HepG2 (cell line): ENCODE data around the gene PXK. TPM values are rescaled to one million over a fixed set of nuclear protein-coding genes. Genes with fewer than 3 reads are reported as not detected.

Experiments
- ATF1 ChIP-seq: IDR thresholded peaks from 2 replicates; pipeline ENCODE4 v1.6.1; 2016; ENCODE audit warnings: mild to moderate bottlenecking, control low read depth
- GTF2F1 ChIP-seq: fragments of 150-350 bp; IDR thresholded peaks from 2 replicates; pipeline ENCODE4 v1.6.1; 2014; ENCODE audit warnings: low read length
- HNF1B ChIP-seq: sonication (generic); formaldehyde crosslinking; IDR thresholded peaks from 2 replicates; pipeline ENCODE4 v1.5.1; 2020; ENCODE audit warnings: mild to moderate bottlenecking, moderate library complexity, missing genetic modification reagents
- LCORL ChIP-seq, 2 experiments: fragments of 450-650 bp in 1 of 2; sonication (generic) in 1 of 2; formaldehyde crosslinking in 1 of 2; IDR thresholded peaks; 2 replicates each; pipeline versions ENCODE4 v1.5.0 to v1.6.1; 2017 to 2020; ENCODE audit warnings: antibody characterized with exemption in 1 of 2, missing genetic modification reagents in 1 of 2
- MEIS2 ChIP-seq: sonication (generic); formaldehyde crosslinking; IDR thresholded peaks from 2 replicates; pipeline ENCODE4 v1.9.0; 2021; ENCODE audit warnings: mild to moderate bottlenecking, missing genetic modification reagents
- NFIC ChIP-seq: IDR thresholded peaks from 2 replicates; pipeline ENCODE4 v1.6.1; 2012; ENCODE audit warnings: mild to moderate bottlenecking, low read length, inconsistent platforms
- PATZ1 ChIP-seq: sonication (generic); formaldehyde crosslinking; IDR thresholded peaks from 2 replicates; pipeline ENCODE4 v1.4.0; 2020; ENCODE audit warnings: missing genetic modification reagents
- PRDM15 ChIP-seq: sonication (generic); formaldehyde crosslinking; IDR thresholded peaks from 2 replicates; pipeline ENCODE4 v1.4.0; 2020; ENCODE audit warnings: missing genetic modification reagents
- RCOR2 ChIP-seq: IDR thresholded peaks from 2 replicates; pipeline ENCODE4 v1.6.1; 2016; ENCODE audit warnings: missing biosample characterization, missing genetic modification reagents
- TGIF2 ChIP-seq: IDR thresholded peaks from 2 replicates; pipeline ENCODE4 v1.6.1; 2016; ENCODE audit warnings: control low read depth, missing compliant biosample characterization
- ZNF253 ChIP-seq: sonication (generic); formaldehyde crosslinking; IDR thresholded peaks from 2 replicates; pipeline ENCODE4 v1.8.0; 2022; ENCODE audit warnings: mild to moderate bottlenecking, missing genetic modification reagents, borderline replicate concordance
- ZNF281 ChIP-seq: sonication (generic); formaldehyde crosslinking; IDR thresholded peaks from 2 replicates; pipeline ENCODE4 v1.4.0; 2020; ENCODE audit warnings: missing genetic modification reagents, borderline replicate concordance
- ZNF510 ChIP-seq: sonication (generic); formaldehyde crosslinking; IDR thresholded peaks from 2 replicates; pipeline ENCODE4 v1.4.0; 2020; ENCODE audit warnings: low read depth, mild to moderate bottlenecking, missing genetic modification reagents
- polyA plus RNA-seq, 8 experiments: library from polyadenylated mRNA; depleted of rRNA in 3 of 8; stranded (reverse) in 7 of 8; unstranded in 1 of 8; fragments of >200 nt; fragmentation: Illumina TruSeq in 4 of 8; extraction: Trizol in 4 of 8; gene quantifications; 2 replicates each; pipeline versions ENCODE4 v1.2.1 to v1.2.3, GENCODE V29; 2011 to 2016; ENCODE audit warnings: low read depth in 4 of 8, missing spikeins in 1 of 8, mixed read lengths in 1 of 8; ENCODE audit not compliant: insufficient read depth in 1 of 8
- total RNA-seq, 5 experiments: library from RNA; depleted of rRNA; stranded (reverse); fragments of >200 nt; fragmentation: Illumina TruSeq; extraction: Trizol; gene quantifications; 2 replicates each; pipeline ENCODE4 v1.2.3, GENCODE V29; 2016; ENCODE audit warnings: low read depth in 1 of 5

PXK gene
- total and polyA plus RNA-seq, 2 of the 13 experiments (the other 11 are each of a cell fraction or from before 2014, with no cell fraction given): 6.4 to 18.6 TPM

GRCh38 chr3:58452176-58452575, 119.5 kb downstream of the PXK start (continued):
- TF ChIP-seq ZNF510 (CRISPR knock-in tag) (0 out of 2 replicates have a peak, but pooled peaks have one; percentile 5), PRDM15 (CRISPR knock-in tag) (no peak), ZNF281 (CRISPR knock-in tag) (no peak; the same call in 1 of the 2 replicates), GTF2F1 (no peak), ZNF253 (no peak), PATZ1 (CRISPR knock-in tag) (peak; percentile 16; the same call in 1 of the 2 replicates), TGIF2 (CRISPR knock-in tag) (peak; percentile 38; the same call in 1 of the 2 replicates), MEIS2 (no peak), RCOR2 (CRISPR knock-in tag) (peak; percentile 76; the same call in 1 of the 2 replicates), LCORL (IDR thresholded peaks at IDR 0.05) (no peak), LCORL (CRISPR knock-in tag; IDR thresholded peaks at IDR 0.05) (peak; percentile 63), NFIC (peak; percentile 84; the same call in 1 of the 2 replicates), HNF1B (CRISPR knock-in tag) (no peak), ATF1 (CRISPR knock-in tag) (0 out of 2 replicates have a peak, but pooled peaks have one; percentile 30)
